Hepatocyte (in vitro differentiated cells): Measurements from ENCODE around the gene CRYZL1. TPM values are rescaled to one million over a fixed set of nuclear protein-coding genes. Genes with fewer than 3 reads are reported as not detected.

ENCODE experiments used
- DNase-seq: peaks from one replicate; pipeline ENCODE4 v3.0.0-alpha.2; 2016; ENCODE audit warnings: low spot score
- H2AFZ ChIP-seq: fragments of 200-600 bp; sonication (generic); 2 replicates; pipeline ENCODE4 v1.6.0; 2016; ENCODE audit warnings: antibody characterized with exemption, mild to moderate bottlenecking
- H3K27ac ChIP-seq: fragments of 200-600 bp; sonication (generic); 2 replicates; pipeline ENCODE4 v1.5.1; 2016; ENCODE audit warnings: mild to moderate bottlenecking
- H3K27me3 ChIP-seq: fragments of 200-600 bp; sonication (generic); 2 replicates; pipeline ENCODE4 v1.6.1; 2016
- H3K36me3 ChIP-seq: fragments of 200-600 bp; sonication (generic); replicated peaks from 2 replicates; pipeline ENCODE4 v1.5.1; 2016; ENCODE audit warnings: low read depth; ENCODE audit not compliant: insufficient read depth
- H3K4me1 ChIP-seq: fragments of 200-600 bp; sonication (generic); 2 replicates; pipeline ENCODE4 v1.5.1; 2016; ENCODE audit warnings: mild to moderate bottlenecking, moderate library complexity; ENCODE audit not compliant: insufficient read depth
- H3K4me2 ChIP-seq: fragments of 200-600 bp; sonication (generic); 2 replicates; pipeline ENCODE4 v1.6.0; 2016
- H3K4me3 ChIP-seq: fragments of 200-600 bp; sonication (generic); 2 replicates; pipeline ENCODE4 v1.5.1; 2016; ENCODE audit warnings: mild to moderate bottlenecking
- H3K79me2 ChIP-seq: fragments of 200-600 bp; sonication (generic); 2 replicates; pipeline ENCODE4 v1.6.0; 2017; ENCODE audit warnings: mild to moderate bottlenecking
- H3K9me2 ChIP-seq: fragments of 200-600 bp; sonication (generic); replicated peaks from 2 replicates; pipeline ENCODE4 v1.6.0; 2017; ENCODE audit warnings: mild to moderate bottlenecking; ENCODE audit not compliant: insufficient read depth
- H3K9me3 ChIP-seq: fragments of 200-600 bp; sonication (generic); 2 replicates; pipeline ENCODE4 v1.5.1; 2016; ENCODE audit warnings: low read depth, mild to moderate bottlenecking
- H4K20me1 ChIP-seq: fragments of 200-600 bp; sonication (generic); 2 replicates; pipeline ENCODE4 v1.6.0; 2016; ENCODE audit warnings: mild to moderate bottlenecking; ENCODE audit not compliant: insufficient read depth, poor library complexity, severe bottlenecking
- CTCF ChIP-seq: fragments of 200-600 bp; sonication (generic); IDR thresholded peaks from 2 replicates; pipeline ENCODE4 v1.5.1; 2016; ENCODE audit warnings: antibody characterized with exemption, mild to moderate bottlenecking; ENCODE audit not compliant: poor library complexity
- EZH2 ChIP-seq: fragments of 200-600 bp; sonication (generic); IDR thresholded peaks from 2 replicates; pipeline ENCODE4 v1.6.1; 2016; ENCODE audit warnings: antibody characterized with exemption, mild to moderate bottlenecking, borderline replicate concordance
- EZH2phosphoT487 ChIP-seq: fragments of 200-600 bp; sonication (generic); IDR thresholded peaks from one replicate; pipeline ENCODE4 v1.6.1; 2018; ENCODE audit warnings: antibody characterized with exemption, mild to moderate bottlenecking, low read depth, moderate library complexity; ENCODE audit not compliant: unreplicated experiment, severe bottlenecking
- WGBS: methylation state at CpG from one replicate; pipeline ENCODE4 v1.1.6; 2016; ENCODE audit warnings: low lambda C conversion rate; ENCODE audit errors: missing lambda C conversion rate; 5-methylcytosine and 5-hydroxymethylcytosine counted together
- polyA plus RNA-seq: library from polyadenylated mRNA; unstranded; fragments of >200 nt; fragmentation: Nextera tagmentation; extraction: Ambion mirVana; gene quantifications from 2 replicates; pipeline ENCODE4 v1.2.1, GENCODE V29; 2016
- total RNA-seq: library from RNA; depleted of rRNA; stranded (reverse); fragments of >200 nt; gene quantifications from 2 replicates; pipeline ENCODE4 v1.2.3, GENCODE V29; 2014

CRYZL1 gene
- total and polyA plus RNA-seq, 2 experiments from 2014 or later: 29.7 to 41.5 TPM

GRCh38 chr21:33567914-33568313 lies 73.6 kb downstream of the CRYZL1 start:
- no peaks in the 10 kb centered on the region for H3K36me3 ChIP-seq

DNA sequence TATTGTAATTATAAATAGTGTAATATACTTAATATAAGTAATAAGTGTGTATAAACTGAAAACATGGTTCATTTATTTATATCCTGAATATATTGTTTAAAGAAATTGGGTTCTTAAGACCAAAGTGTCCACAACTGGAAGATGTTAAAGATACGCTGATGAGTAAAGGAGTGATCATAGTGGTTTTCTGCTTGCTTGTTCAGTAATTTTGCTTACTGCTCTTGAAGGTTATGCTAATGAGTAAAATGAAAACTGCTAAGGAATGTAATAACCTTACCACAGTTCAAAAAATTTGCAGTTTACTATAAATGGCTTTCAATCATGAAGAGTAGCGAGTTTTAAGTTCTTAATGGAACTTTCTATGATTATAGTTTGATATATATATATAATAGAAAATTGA lies 75.0 kb downstream of the CRYZL1 start:
- Histone ChIP-seq H3K36me3 (no peaks in the 10 kb centered on the region), H3K4me1 (no peaks in the 10 kb centered on the region), H3K79me2 (peaks cover 76% of the 10 kb centered on the region), H3K9me2 (no peaks in the 10 kb centered on the region), H3K9me3 (no peaks in the 10 kb centered on the region), H2AFZ (no peak overlapping the region), H3K27ac (no peak overlapping the region), H3K27me3 (no peaks in the 10 kb centered on the region), H4K20me1 (peaks cover 31% of the 10 kb centered on the region), H3K4me2 (no peak overlapping the region), H3K4me3 (no peak overlapping the region)
- TF ChIP-seq EZH2: no peak
- TF ChIP-seq EZH2phosphoT487: no peak
- TF ChIP-seq CTCF: no peak
- WGBS: 99% methylated on average over 2 of the region's 2 CpGs
- DNase-seq: no peak

More at GRCh38 chr21:33567914-33568313, 73.6 kb downstream of the CRYZL1 start:
- no peaks in the 10 kb centered on the region for H3K27me3 ChIP-seq
- H2AFZ ChIP-seq: no peak overlapping the region
- no peak overlapping the region for H3K27ac ChIP-seq
- 70% methylated on average over 6 of the region's 6 CpGs for WGBS
- DNase-seq: no peak
- TF ChIP-seq CTCF: no peak
- no peak for TF ChIP-seq EZH2
- no peaks in the 10 kb centered on the region for H3K9me3 ChIP-seq
- H3K4me3 ChIP-seq: no peak overlapping the region
- no peaks in the 10 kb centered on the region for H3K9me2 ChIP-seq
- H3K4me2 ChIP-seq: no peak overlapping the region
- H3K79me2 ChIP-seq: peaks cover 65% of the 10 kb centered on the region
- H3K4me1 ChIP-seq: no peaks in the 10 kb centered on the region
- peaks cover 17% of the 10 kb centered on the region for H4K20me1 ChIP-seq

GRCh38 chr21:33562389-33562788 lies 79.2 kb downstream of the CRYZL1 start:
- Histone ChIP-seq H3K79me2 (peaks cover 99% of the 10 kb centered on the region), H3K9me2 (no peaks in the 10 kb centered on the region), H3K4me3 (no peak overlapping the region), H3K9me3 (no peaks in the 10 kb centered on the region), H4K20me1 (peaks cover 69% of the 10 kb centered on the region), H3K27me3 (no peaks in the 10 kb centered on the region), H3K4me1 (no peaks in the 10 kb centered on the region), H3K4me2 (no peak overlapping the region), H3K36me3 (no peaks in the 10 kb centered on the region), H3K27ac (no peak overlapping the region), H2AFZ (no peak overlapping the region)
- no peak for DNase-seq
- 97% methylated on average over 2 of the region's 2 CpGs for WGBS
- TF ChIP-seq EZH2 (no peak), EZH2phosphoT487 (no peak), CTCF (no peak)

DNA sequence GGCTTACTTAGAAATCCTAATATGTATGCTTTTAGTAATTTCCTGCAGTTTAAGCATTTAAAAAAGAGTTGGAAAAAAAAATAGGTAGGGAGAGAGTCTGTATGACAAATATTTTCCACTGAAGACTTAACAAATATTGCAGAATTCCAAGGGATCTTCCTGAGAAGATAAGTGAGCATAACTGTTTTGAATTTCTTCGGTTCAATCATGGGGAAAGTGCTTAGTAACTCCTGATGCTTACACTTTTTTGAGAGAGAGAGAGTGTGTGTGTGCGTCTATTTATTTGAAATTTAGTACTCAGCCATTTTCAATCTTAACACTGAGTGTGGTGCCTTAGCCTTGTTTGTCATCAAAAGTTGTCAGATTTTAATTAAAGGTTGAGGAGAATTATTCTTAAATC lies 80.2 kb downstream of the CRYZL1 start:
- Histone ChIP-seq H3K79me2 (peaks cover 99% of the 10 kb centered on the region), H3K27me3 (no peaks in the 10 kb centered on the region), H3K27ac (no peak overlapping the region), H3K4me2 (no peak overlapping the region), H3K4me3 (no peak overlapping the region), H3K9me3 (no peaks in the 10 kb centered on the region), H4K20me1 (peaks cover 73% of the 10 kb centered on the region), H3K4me1 (no peaks in the 10 kb centered on the region), H3K9me2 (no peaks in the 10 kb centered on the region), H2AFZ (no peak overlapping the region), H3K36me3 (no peaks in the 10 kb centered on the region)
- TF ChIP-seq EZH2 (no peak), EZH2phosphoT487 (no peak), CTCF (no peak)
- WGBS: 82% methylated on average over 2 of the region's 2 CpGs
- DNase-seq: no peak
